Endothelial cell (in vitro differentiated cells): Measurements from ENCODE around the gene HS2ST1. TPM values are rescaled to one million over a fixed set of nuclear protein-coding genes. Genes with fewer than 3 reads are reported as not detected.

ENCODE experiments used
- DNase-seq: peaks from one replicate; pipeline ENCODE4 v3.0.0; 2021; ENCODE audit warnings: low spot score
- H3K27ac Mint-ChIP-seq: one replicate; pipeline ENCODE4 v1.8.0; 2021; ENCODE audit warnings: mixed read lengths, inconsistent platforms; ENCODE audit not compliant: unreplicated experiment
- H3K27me3 Mint-ChIP-seq: one replicate; pipeline ENCODE4 v1.8.0; 2021; ENCODE audit warnings: mild to moderate bottlenecking, moderate library complexity, mixed read lengths, inconsistent platforms; ENCODE audit not compliant: unreplicated experiment
- H3K36me3 Mint-ChIP-seq: one replicate; pipeline ENCODE4 v1.8.0; 2021; ENCODE audit warnings: mild to moderate bottlenecking, low read depth, mixed read lengths, inconsistent platforms; ENCODE audit not compliant: unreplicated experiment
- H3K4me1 Mint-ChIP-seq: one replicate; pipeline ENCODE4 v1.8.0; 2021; ENCODE audit warnings: mild to moderate bottlenecking, mixed read lengths, inconsistent platforms; ENCODE audit not compliant: unreplicated experiment
- H3K4me3 Mint-ChIP-seq: one replicate; pipeline ENCODE4 v1.8.0; 2021; ENCODE audit warnings: mild to moderate bottlenecking, mixed read lengths, inconsistent platforms; ENCODE audit not compliant: unreplicated experiment
- H3K9me3 Mint-ChIP-seq: one replicate; pipeline ENCODE4 v1.8.0; 2021; ENCODE audit warnings: mixed read lengths, inconsistent platforms; ENCODE audit not compliant: unreplicated experiment
- CTCF ChIP-seq: fragments of 200-600 bp; sonication (generic); IDR thresholded peaks from one replicate; pipeline ENCODE4 v1.5.0; 2021; ENCODE audit warnings: antibody characterized with exemption; ENCODE audit not compliant: unreplicated experiment
- total RNA-seq: library from RNA; stranded (reverse); fragmentation: NEBNext Ultra II Directional; extraction: Animal tissue kit (Norgen Biotek cat#: 25700); gene quantifications from one replicate; pipeline ENCODE4 v1.2.1, GENCODE V29; 2021; ENCODE audit not compliant: unreplicated experiment

The HS2ST1 gene
- total RNA-seq, 1 donor from 2014 or later, result 22.1 TPM

GRCh38 chr1:86925742-86926141 lies 11.3 kb downstream of the HS2ST1 start:
- H3K36me3 Mint-ChIP-seq, result peaks cover 24% of the 10 kb centered on the region
- H3K4me1 Mint-ChIP-seq, result peaks cover 7% of the 10 kb centered on the region
- no peak overlapping the region for H3K27ac Mint-ChIP-seq
- no peaks in the 10 kb centered on the region for H3K27me3 Mint-ChIP-seq
- peaks cover 11% of the 10 kb centered on the region for H3K9me3 Mint-ChIP-seq
- peak overlapping the region; percentile 28 for H3K4me3 Mint-ChIP-seq
- DNase-seq, result no peak
- TF ChIP-seq CTCF, result no peak

DNA sequence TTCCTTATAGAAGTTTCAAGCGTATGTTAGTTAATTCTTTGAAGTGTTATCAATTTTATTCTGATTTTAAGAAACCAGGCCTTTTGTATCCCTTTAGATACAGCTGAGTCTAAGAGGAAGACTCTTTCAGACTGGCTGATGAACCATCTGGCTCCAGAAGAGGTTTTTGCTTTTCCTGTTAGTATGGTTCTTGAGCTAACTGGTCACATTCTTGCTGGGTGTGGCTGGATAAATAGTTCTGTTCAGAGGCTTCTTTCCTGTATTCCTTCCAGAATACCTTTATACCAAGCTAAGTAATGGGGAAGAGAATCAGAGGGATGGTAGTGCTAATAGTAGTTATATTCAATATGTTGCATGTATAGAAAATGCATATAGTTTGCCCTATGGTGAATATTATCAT lies 12.4 kb downstream of the HS2ST1 start:
- no peaks in the 10 kb centered on the region for H3K27me3 Mint-ChIP-seq
- peaks cover 24% of the 10 kb centered on the region for H3K36me3 Mint-ChIP-seq
- no peak overlapping the region for H3K27ac Mint-ChIP-seq
- peaks cover 11% of the 10 kb centered on the region for H3K9me3 Mint-ChIP-seq
- DNase-seq, result no peak
- no peak for TF ChIP-seq CTCF
- no peak overlapping the region for H3K4me3 Mint-ChIP-seq
- H3K4me1 Mint-ChIP-seq, result peaks cover 7% of the 10 kb centered on the region

GRCh38 chr1:86928819-86929218 lies 14.4 kb downstream of the HS2ST1 start:
- H3K9me3 Mint-ChIP-seq, result peaks cover 2% of the 10 kb centered on the region
- H3K36me3 Mint-ChIP-seq, result peaks cover 13% of the 10 kb centered on the region

DNA sequence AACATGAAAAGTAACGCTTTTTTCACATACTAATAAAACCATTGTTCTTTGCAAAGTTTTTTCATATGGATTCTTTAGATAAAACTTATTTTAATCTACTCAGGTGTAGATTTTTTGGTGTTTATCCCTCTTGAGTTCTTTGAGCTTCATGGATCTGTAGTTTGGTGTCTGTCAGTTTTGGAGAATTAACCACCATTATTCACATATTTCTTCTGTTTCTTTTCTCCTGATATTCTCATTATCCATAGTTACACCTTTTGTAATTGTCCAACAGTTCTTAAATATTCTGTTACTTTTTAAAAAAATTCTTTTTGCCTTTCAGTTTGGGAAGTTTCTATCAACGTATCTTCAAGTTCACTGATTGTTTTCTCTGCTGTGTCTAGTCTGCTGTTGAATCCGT lies 18.6 kb downstream of the HS2ST1 start:
- Mint-ChIP-seq H3K4me3 (no peak overlapping the region), H3K27me3 (no peaks in the 10 kb centered on the region), H3K4me1 (peaks cover 10% of the 10 kb centered on the region), H3K36me3 (no peaks in the 10 kb centered on the region), H3K9me3 (no peaks in the 10 kb centered on the region), H3K27ac (no peak overlapping the region)
- DNase-seq, result no peak
- no peak for TF ChIP-seq CTCF

More at GRCh38 chr1:86928819-86929218, 14.4 kb downstream of the HS2ST1 start:
- Mint-ChIP-seq H3K27ac (no peak overlapping the region), H3K4me3 (no peak overlapping the region), H3K27me3 (no peaks in the 10 kb centered on the region), H3K4me1 (peaks cover 11% of the 10 kb centered on the region)
- no peak for DNase-seq
- TF ChIP-seq CTCF, result no peak

DNA sequence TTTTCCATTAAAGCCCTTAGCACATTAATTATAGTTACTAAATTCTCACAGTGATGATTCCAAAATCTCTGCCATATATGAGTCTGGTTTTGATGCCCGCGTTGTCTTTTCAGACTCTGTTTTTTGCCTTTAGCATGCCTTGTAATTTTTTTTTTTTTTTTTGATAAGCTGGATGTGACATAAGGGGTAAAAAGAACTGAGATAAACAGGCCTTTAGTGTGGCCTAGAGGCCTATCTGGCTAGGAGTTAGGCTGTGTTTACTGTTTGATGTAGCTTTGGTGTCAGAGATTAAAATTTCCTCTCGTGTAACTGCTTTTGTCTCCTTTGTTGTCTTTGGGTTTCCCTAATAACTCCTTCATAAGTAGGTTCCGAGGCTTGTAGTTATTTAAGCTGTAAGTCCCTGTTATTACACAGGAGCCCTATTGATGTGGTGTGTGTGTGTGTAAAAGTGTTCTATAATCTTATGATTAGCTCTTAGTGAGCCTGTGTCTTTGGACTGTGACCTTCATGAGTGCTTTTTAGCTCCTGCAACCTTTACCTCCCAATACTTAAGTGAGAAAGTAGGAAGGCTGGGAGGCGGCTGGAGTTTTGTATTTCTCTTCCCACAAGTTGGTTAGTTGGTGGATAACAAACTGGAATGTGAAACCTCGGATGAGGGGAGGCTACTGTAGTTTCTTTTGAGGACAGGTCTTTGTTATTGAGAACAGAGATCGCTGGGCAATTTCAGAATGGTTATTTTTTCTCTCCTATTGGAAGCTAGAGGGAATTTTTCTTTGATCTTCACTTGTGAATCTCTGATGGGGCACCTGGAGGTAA lies 19.3 kb downstream of the HS2ST1 start:
- no peak for TF ChIP-seq CTCF
- Mint-ChIP-seq H3K4me1 (peaks cover 10% of the 10 kb centered on the region), H3K9me3 (no peaks in the 10 kb centered on the region), H3K27ac (peak overlapping the region; percentile 83), H3K4me3 (no peak overlapping the region), H3K36me3 (no peaks in the 10 kb centered on the region), H3K27me3 (no peaks in the 10 kb centered on the region)
- no peak for DNase-seq
